ENCODE results near the gene CCDC107. TPM values are rescaled to one million over a fixed set of nuclear protein-coding genes. Genes with fewer than 3 reads are reported as not detected.

CCDC107 gene
- total RNA-seq, 2 donors from 2014 or later = 75.2 to 92.2 TPM

GRCh38 chr9:35681341-35682002 is 23.4 kb downstream of the CCDC107 start:
- no peak for TF ChIP-seq CTCF (IDR thresholded peaks at IDR 0.05)
- H3K27me3 ChIP-seq (replicated peaks; ENCODE audit: insufficient read depth) = no peaks in the 10 kb centered on the region
- DNase-seq (ENCODE audit: low spot score) (no peak), ATAC-seq (ENCODE audit: insufficient number of reproducible peaks, low FRiP score, low read depth) (no peak)
- H3K27ac ChIP-seq = peak overlapping the region; percentile 99 to 100
- no peaks in the 10 kb centered on the region for H3K9me3 ChIP-seq
- H3K4me3 ChIP-seq = no peak overlapping the region
- peaks cover 7 to 62% of the 10 kb centered on the region in 2 donors for H3K4me1 ChIP-seq (ENCODE audit: control insufficient read depth in 1 of 2, low read depth in 2 of 2)
- peaks cover 47% of the 10 kb centered on the region for H3K36me3 ChIP-seq

GRCh38 chr9:35682051-35682450 is 24.0 kb downstream of the CCDC107 start:
- Histone ChIP-seq H3K36me3 (peaks cover 53% of the 10 kb centered on the region), H3K27me3 (replicated peaks; ENCODE audit: insufficient read depth) (no peaks in the 10 kb centered on the region), H3K4me1 (ENCODE audit: control insufficient read depth in 1 of 2, low read depth in 2 of 2) (peaks cover 6 to 58% of the 10 kb centered on the region in 2 donors), H3K9me3 (no peaks in the 10 kb centered on the region), H3K4me3 (no peak overlapping the region), H3K27ac (peak overlapping the region; percentile 99 to 100)
- no peak for ATAC-seq (ENCODE audit: insufficient number of reproducible peaks, low FRiP score, low read depth)
- no peak for DNase-seq (ENCODE audit: low spot score)
- no peak for TF ChIP-seq CTCF (IDR thresholded peaks at IDR 0.05)

- no peaks in the 10 kb centered on the region for H3K27me3 ChIP-seq (replicated peaks; ENCODE audit: insufficient read depth)
- H3K36me3 ChIP-seq = peaks cover 59% of the 10 kb centered on the region
- no peak for DNase-seq (ENCODE audit: low spot score)
- TF ChIP-seq CTCF (IDR thresholded peaks at IDR 0.05) = no peak
- H3K4me1 ChIP-seq (ENCODE audit: control insufficient read depth in 1 of 2, low read depth in 2 of 2) = peaks cover 6 to 52% of the 10 kb centered on the region in 2 donors
- H3K27ac ChIP-seq = peak overlapping the region; percentile 99 to 100
- ATAC-seq (ENCODE audit: insufficient number of reproducible peaks, low FRiP score, low read depth) = no peak
- H3K9me3 ChIP-seq = no peaks in the 10 kb centered on the region
- peak overlapping the region; percentile 94 for H3K4me3 ChIP-seq
Measured at GRCh38 chr9:35682520-35683315, 24.6 kb downstream of the CCDC107 start.

- H3K27me3 ChIP-seq (replicated peaks; ENCODE audit: insufficient read depth) = no peaks in the 10 kb centered on the region
- ATAC-seq (ENCODE audit: insufficient number of reproducible peaks, low FRiP score, low read depth) (no peak), DNase-seq (ENCODE audit: low spot score) (no peak)
- TF ChIP-seq CTCF (IDR thresholded peaks at IDR 0.05) = no peak
- H3K4me1 ChIP-seq (ENCODE audit: control insufficient read depth in 1 of 2, low read depth in 2 of 2) = peaks cover 6 to 52% of the 10 kb centered on the region in 2 donors
- H3K27ac ChIP-seq = peak overlapping the region; percentile 99 to 100
- no peaks in the 10 kb centered on the region for H3K9me3 ChIP-seq
- peak overlapping the region; percentile 94 for H3K4me3 ChIP-seq
- H3K36me3 ChIP-seq = peaks cover 65% of the 10 kb centered on the region
Measured at GRCh38 chr9:35683323-35683722, 25.2 kb downstream of the CCDC107 start.

GRCh38 chr9:35684921-35685320 is 26.8 kb downstream of the CCDC107 start:
- Histone ChIP-seq H3K9me3 (no peaks in the 10 kb centered on the region), H3K27me3 (replicated peaks; ENCODE audit: insufficient read depth) (no peaks in the 10 kb centered on the region), H3K27ac (peak overlapping the region; percentile 99 to 100), H3K4me1 (ENCODE audit: control insufficient read depth in 1 of 2, low read depth in 2 of 2) (peaks cover 6 to 51% of the 10 kb centered on the region in 2 donors), H3K4me3 (peak overlapping the region; percentile 94), H3K36me3 (peaks cover 70% of the 10 kb centered on the region)
- DNase-seq (ENCODE audit: low spot score) (no peak), ATAC-seq (ENCODE audit: insufficient number of reproducible peaks, low FRiP score, low read depth) (no peak)
- TF ChIP-seq CTCF (IDR thresholded peaks at IDR 0.05) = no peak
